Measurements from ENCODE around the gene MRNIP. TPM values are rescaled to one million over a fixed set of nuclear protein-coding genes. Genes with fewer than 3 reads are reported as not detected.

Gene MRNIP
- total and polyA plus RNA-seq, 2 of the 8 experiments (the other 6 are each of a cell fraction or from before 2014, with no cell fraction given), result 29.6 TPM

- Histone ChIP-seq H4K5ac (ENCODE audit: insufficient read length, low read depth, low read length) (no peak overlapping the region), H3K27me3 (replicated peaks in 1 of 4; ENCODE audit: control insufficient read depth in 3 of 4, extremely low read depth in 1 of 4, insufficient read depth in 3 of 4, low read length in 3 of 4) (peaks cover 0 to 5% (median 2%) of the 10 kb centered on the region in 4 experiments; a peak in 2 of 7 replicates), H3K79me2 (ENCODE audit: control insufficient read depth in 1 of 2, insufficient read depth in 2 of 2, low read length in 2 of 2) (no peaks in the 10 kb centered on the region; a peak in 1 of 4 replicates), H4K91ac (replicated peaks; ENCODE audit: insufficient read length, low read length) (no peak overlapping the region), H3K9me3 (ENCODE audit: insufficient read depth in 2 of 2, low read depth in 1 of 2, low read length in 1 of 2) (no peaks in the 10 kb centered on the region), H3K23ac (ENCODE audit: insufficient read length) (no peak overlapping the region), H3K18ac (ENCODE audit: extremely low read depth, low read length) (peak overlapping the region; percentile 32; the same call in 1 of the 2 replicates), H2AFZ (ENCODE audit: low read length) (no peak overlapping the region), H3K4me2 (ENCODE audit: insufficient read depth in 1 of 2, low read depth in 2 of 2, low read length in 2 of 2) (peak overlapping the region in 1 of 2 experiments; percentile 42; a peak in 1 of 4 replicates), H3K79me1 (ENCODE audit: low read depth, low read length) (no peaks in the 10 kb centered on the region), H2BK120ac (replicated peaks; ENCODE audit: low read depth, low read length) (no peak overlapping the region), H3K56ac (replicated peaks; ENCODE audit: insufficient read length, low read depth, low read length) (no peak overlapping the region), H3K36me3 (ENCODE audit: control insufficient read depth in 2 of 4, insufficient read depth in 4 of 4, low read length in 3 of 4) (peaks cover 0 to 5% (median 0%) of the 10 kb centered on the region in 4 experiments; a peak in 1 of 8 replicates), H3K27ac (ENCODE audit: low read depth, low read length) (no peak overlapping the region), H4K20me1 (replicated peaks in 1 of 2; ENCODE audit: control insufficient read depth in 1 of 2, insufficient read depth in 2 of 2, low read length in 2 of 2) (no peaks in the 10 kb centered on the region), H3K9ac (replicated peaks in 1 of 4; ENCODE audit: extremely low read depth in 1 of 4, low read depth in 3 of 4, low read length in 3 of 4) (no peak overlapping the region), H2AK5ac (ENCODE audit: low read depth, low read length) (no peak overlapping the region), H2BK5ac (ENCODE audit: low read depth, low read length) (no peak overlapping the region), H2BK20ac (ENCODE audit: low read length) (0 out of 2 replicates have a peak overlapping the region, but pooled peaks have one; percentile 61), H3K23me2 (ENCODE audit: low read depth, low read length) (peaks cover 9% of the 10 kb centered on the region; the same call in 1 of the 2 replicates), H2BK15ac (ENCODE audit: low read length) (no peak overlapping the region), H2BK12ac (ENCODE audit: low read depth, low read length) (no peak overlapping the region), H4K8ac (ENCODE audit: extremely low read depth, insufficient read depth, low read length) (no peak overlapping the region), H3K4me1 (replicated peaks in 1 of 4; ENCODE audit: control insufficient read depth in 3 of 4, insufficient read depth in 4 of 4, low read length in 3 of 4) (peaks cover 0 to 10% (median 6%) of the 10 kb centered on the region in 4 experiments; a peak in 6 of 7 replicates), H3K14ac (ENCODE audit: insufficient read length) (no peak overlapping the region), H3K4me3 (ENCODE audit: extremely low read depth in 1 of 4, insufficient read depth in 2 of 4, low read depth in 3 of 4, low read length in 4 of 4) (no peak overlapping the region), H3K4ac (replicated peaks; ENCODE audit: insufficient read length, low read depth, low read length) (no peak overlapping the region)
- no peak for FAIRE-seq
- CTCF ChIA-PET (ENCODE audit: partially characterized antibody), result interaction anchor here (0.6 to 2.8 kb wide), 5 partner anchors 9 to 219 kb away, joined by 3 to 23 read pairs (median 3); no protein-coding TSS in a partner anchor
- POLR2A ChIA-PET (ENCODE audit: partially characterized antibody), result interaction anchor here (0.6 to 12.6 kb wide), 3 partner anchors 12 to 198 kb away, joined by 3 to 207 read pairs (median 5); partner anchors contain the start of genes LTC4S and MGAT4B
- no peak for DNase-seq (ENCODE audit: low read depth in 1 of 2, low spot score in 2 of 2)
- WGBS, 2 experiments (ENCODE audit: extremely low coverage in 1 of 2, insufficient coverage in 1 of 2, insufficient read length in 1 of 2, insufficient replicate concordance in 2 of 2, low coverage in 1 of 2, low lambda C conversion rate in 2 of 2, missing lambda C conversion rate in 1 of 2), result 80% methylated on average over 5 of the region's 5 CpGs; no CpG with 5 or more reads in 1 of the 2 experiments
- TF ChIP-seq POLR2A (IDR thresholded peaks at IDR 0.05; ENCODE audit: control extremely low read depth in 1 of 2, low read depth in 2 of 2, low read length in 2 of 2) (no peak), EGR1 (IDR thresholded peaks at IDR 0.05; ENCODE audit: borderline replicate concordance, low read depth, low read length) (no peak), NANOG (IDR thresholded peaks at IDR 0.05; ENCODE audit: insufficient read depth, low read depth, low read length, poor library complexity, severe bottlenecking) (no peak), KDM5A (IDR thresholded peaks at IDR 0.05; ENCODE audit: low read length) (no peak), TAF7 (optimal IDR thresholded peaks at IDR 0.05; ENCODE audit: borderline replicate concordance, low read depth, low read length) (no peak), ASH2L (IDR thresholded peaks at IDR 0.05; ENCODE audit: low read length) (no peak), SIN3A (conservative IDR thresholded peaks at IDR 0.05 in 1 of 2, IDR thresholded peaks at IDR 0.05 in 1 of 2; ENCODE audit: low read depth in 1 of 2, low read length in 2 of 2) (no peak), JUND (IDR thresholded peaks at IDR 0.05; ENCODE audit: low read length) (no peak), TBP (IDR thresholded peaks at IDR 0.05; ENCODE audit: low read depth, low read length) (no peak), ATF3 (IDR thresholded peaks at IDR 0.05; ENCODE audit: insufficient read depth, low read depth, low read length) (no peak), RXRA (IDR thresholded peaks at IDR 0.05; ENCODE audit: insufficient read depth, low read depth, low read length) (no peak), RBBP5 (IDR thresholded peaks at IDR 0.05; ENCODE audit: borderline replicate concordance, low read depth, low read length) (no peak)
These were observed 45.5 kb downstream of the MRNIP start for GRCh38 chr5:179812997-179813607.

Data from H1 (cell line).